ENCODE results near the gene PLEKHA4.
"Not testable (repeated sequence)": the region's sequence is repeated elsewhere in the genome, so short reads cannot be mapped to it uniquely, and the experiment has no call there.

DNA sequence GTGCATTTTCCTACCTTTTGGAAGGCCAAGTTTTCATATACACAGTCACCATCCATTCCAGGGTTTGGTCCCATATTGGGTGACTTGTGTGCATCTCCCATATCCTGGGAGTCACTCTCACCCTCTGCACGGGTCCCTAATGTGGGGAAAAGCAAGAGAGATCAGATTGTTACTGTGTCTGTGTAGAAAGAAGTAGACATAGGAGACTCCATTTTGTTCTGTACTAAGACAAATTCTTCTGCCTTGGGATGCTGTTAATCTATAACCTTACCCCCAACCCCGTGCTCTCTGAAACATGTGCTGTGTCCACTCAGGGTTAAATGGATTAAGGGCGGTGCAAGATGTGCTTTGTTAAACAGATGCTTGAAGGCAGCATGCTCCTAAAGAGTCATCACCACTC lies 21.1 kb upstream of the PLEKHA4 start:
- TF ChIP-seq CTCF, POLR2A (IDR thresholded peaks at IDR 0.05): not testable (repeated sequence)
